GM18502 (cell line): Measurements from ENCODE around the gene MYRFL.

Experiments used
- ATAC-seq: cut with Tn5 transposase; IDR thresholded peaks from one replicate; pipeline ENCODE4 v1.9.1; 2021; ENCODE audit warnings: mild to moderate bottlenecking; ENCODE audit not compliant: unreplicated experiment, poor library complexity

The MYRFL gene

DNA sequence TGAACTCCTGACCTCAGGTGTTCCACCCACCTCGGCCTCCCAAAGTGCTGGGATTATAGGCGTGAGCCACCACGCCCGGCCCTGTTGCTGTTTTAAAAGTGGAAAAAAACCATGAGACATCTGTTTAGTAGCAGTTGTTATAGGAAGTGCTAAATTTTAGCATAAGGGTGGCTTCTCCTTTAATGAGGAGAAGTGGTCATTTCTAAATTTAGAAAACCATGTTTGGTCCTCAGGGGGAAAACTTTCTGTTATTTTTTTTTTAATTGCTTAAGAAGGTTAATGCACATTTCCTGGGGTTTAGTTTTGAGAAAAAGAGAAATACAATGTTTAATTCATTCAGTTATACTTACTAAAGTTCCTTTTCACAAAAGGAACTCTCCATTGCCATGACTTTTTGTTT, 102.1 kb downstream of the MYRFL start:
- no peak for ATAC-seq

- no peak for ATAC-seq
These were observed 104.1 kb downstream of the MYRFL start for GRCh38 chr12:69929125-69929524.

DNA sequence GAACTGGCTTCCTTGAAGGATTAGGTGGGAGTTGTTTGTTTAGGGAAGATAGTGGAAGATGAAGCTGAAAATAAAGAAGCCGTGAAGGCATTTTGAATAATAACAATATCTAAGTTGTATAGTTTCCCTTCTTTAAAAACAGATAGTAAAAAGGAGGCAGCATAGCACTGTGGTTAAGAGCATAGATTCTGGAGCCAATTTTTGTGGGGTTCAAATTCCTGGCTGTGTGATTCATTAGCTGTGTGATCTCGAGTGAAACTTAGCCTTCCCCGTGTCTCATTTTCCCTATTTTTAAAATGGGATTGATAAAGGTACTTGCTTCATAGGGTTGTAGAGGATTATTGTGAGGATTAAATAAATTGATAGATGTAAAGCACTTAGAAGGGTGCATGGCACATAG, 104.5 kb downstream of the MYRFL start:
- no peak for ATAC-seq

- ATAC-seq, result no peak
These were observed 106.5 kb downstream of the MYRFL start for GRCh38 chr12:69931569-69931968.

DNA sequence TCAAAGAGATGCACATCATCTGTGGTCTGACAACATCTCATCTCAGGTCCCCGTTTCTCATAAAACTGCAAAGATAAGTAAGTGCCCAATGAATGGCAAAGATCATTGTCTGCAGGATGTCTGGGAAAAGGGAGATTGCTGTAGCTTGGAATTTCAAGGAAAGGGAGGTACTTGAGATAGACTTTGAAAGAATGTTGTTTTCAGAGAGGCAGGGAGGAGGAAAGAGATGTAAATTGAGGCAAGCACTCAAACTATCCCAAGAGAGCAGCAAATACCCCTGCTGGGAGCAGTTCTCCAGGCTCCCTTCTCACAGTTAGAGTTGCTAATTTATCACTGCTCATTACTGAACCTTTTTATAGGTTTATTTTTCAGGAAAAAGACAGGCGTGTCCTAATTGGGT, 107.1 kb downstream of the MYRFL start:
- no peak for ATAC-seq

- peak; percentile 73 for ATAC-seq
These were observed 107.9 kb downstream of the MYRFL start for GRCh38 chr12:69932676-69933552.

GRCh38 chr12:69934011-69934410, 109.0 kb downstream of the MYRFL start:
- no peak for ATAC-seq

DNA sequence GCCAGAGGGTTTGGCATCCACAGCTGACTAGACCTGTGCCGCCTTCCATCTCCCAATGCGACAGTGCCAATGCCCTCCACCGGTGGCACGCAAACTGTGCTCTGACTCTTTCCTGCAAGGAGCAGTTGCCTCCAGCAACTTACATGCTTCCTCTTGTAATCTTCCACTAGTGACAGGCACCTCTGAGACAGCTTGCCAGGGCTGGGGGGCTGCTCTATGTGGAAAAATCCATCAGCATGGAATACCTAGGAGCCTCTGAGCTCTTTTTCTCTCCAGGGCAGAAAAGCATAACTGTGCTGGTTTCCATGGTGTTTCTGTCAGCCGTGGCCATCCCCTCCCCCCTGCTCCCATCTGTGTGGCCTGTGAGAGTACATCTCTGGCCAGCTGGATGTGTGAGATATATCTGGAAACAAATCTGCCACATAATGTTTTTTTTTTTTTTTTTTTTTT, 110.6 kb downstream of the MYRFL start:
- ATAC-seq, result no peak

DNA sequence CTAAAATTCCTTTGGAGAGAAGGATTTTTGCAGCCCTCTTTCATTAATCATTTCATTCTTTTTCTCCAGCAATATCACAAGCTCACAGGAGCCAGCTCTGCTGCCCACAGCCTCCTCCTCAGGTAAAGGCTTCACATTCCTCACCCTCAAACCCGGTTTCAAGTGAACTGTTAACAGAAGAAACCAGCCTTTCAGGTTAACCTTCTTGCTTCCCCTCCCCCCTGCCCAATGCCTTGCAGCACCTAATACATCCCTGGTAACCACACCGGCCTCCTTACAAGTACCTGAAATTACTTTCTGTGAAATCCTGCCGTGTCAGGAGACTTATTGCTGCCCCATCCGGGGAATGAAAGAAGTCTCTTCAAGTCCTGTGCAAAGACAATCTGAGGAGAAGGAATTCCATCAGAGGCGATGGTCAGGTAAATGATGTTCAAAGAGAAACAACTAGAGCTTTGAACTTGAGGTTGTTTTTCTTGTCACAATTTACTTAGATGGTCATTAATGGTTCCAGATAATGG, 111.2 kb downstream of the MYRFL start:
- ATAC-seq, result no peak

DNA sequence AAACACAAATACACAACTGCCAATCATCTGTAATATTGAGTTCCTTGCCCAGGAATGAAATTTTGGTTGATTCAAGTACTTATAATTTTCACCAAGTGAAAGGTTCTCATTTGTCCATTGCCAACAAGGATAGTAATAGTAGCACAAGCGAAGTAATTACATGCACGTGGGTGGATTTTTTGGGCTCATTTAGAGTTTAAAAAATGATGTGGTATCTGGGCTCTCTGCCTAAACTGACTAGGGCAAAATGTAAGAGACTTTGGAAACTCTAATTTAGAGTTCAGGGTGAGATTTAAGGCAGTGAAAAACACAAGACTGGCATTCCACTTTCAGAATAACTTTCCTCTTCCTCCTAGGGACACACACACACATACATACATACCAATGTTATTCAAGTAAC, 111.7 kb downstream of the MYRFL start:
- no peak for ATAC-seq

DNA sequence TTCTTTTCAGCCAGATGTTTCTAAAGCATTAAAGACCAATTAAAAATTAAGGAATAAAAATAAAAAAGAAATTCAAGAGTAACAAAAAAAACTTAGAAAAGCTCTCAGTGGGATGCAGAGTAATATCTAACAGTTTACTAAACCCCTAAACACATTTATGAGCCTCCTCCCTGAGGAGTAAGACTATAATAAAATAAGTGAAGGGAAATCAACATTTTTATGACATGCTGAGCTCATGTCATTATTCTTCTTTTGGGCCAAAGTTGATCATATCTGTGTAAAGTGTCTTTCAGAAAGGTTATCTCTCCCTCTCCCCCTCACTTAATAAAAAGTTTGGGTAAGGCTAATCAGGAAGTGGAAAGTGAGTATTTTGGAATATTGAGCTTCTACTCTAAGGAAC, 122.1 kb downstream of the MYRFL start:
- ATAC-seq, result no peak

GRCh38 chr12:69947897-69948296, 122.9 kb downstream of the MYRFL start:
- no peak for ATAC-seq

DNA sequence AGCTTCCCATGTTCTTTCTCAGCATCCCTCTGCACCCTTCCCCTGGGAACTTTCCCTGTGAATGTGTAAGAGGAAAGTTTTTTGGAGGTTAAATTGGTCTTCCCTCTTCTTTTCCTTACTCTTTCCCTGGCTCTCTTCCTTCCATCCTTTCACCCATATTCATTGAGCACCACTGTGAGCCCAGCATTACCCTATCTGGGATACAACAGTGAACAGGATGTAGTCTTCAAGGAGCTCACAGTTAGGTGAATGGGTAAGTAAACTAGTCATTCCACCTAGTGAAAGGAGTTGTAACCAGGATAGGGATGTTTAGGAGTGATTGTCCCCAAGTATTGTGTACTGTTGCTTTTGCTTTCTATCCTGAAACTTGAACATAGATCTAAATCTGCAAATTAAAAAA, 123.8 kb downstream of the MYRFL start:
- ATAC-seq, result no peak

GRCh38 chr12:69949311-69950002, 124.4 kb downstream of the MYRFL start:
- ATAC-seq, result no peak

- ATAC-seq, result no peak
These were observed 126.1 kb downstream of the MYRFL start for GRCh38 chr12:69951108-69951507.

DNA sequence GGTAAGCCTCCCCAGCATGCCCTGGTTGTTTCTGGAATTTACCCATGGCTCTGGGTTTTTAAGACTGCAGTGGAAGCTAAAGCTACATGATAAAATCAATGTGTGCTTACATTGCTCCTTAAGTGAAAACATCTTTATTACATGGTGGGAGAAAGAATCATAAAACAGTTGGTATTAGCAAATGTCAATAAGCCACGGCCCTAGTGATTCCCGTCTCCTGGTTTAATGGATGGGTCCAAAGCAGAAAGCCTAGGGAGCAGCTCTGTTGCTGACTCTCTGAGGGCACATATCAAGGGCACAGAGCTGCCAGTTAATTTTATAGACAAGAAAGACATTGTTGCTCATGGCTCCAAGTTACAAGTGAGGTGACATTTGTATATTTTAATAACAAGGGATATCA, 127.9 kb downstream of the MYRFL start:
- no peak for ATAC-seq

DNA sequence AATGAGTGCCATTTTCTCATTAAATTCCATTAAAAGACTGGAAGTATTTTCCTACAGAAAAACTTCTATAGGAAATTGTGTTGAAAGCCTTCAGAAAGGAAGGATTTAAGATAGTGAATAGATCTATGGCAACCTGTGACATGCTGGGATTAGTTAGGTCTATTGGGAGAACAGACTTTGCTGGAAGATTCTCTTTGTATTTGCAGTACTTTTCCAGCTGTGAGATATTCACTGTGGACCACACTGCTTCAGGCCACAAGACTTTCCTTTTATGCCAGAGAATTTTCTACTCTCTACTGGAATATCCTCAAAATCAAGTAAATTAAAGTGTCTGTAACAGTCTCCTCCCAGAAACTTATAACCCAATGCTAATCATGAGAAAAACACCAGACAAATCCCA, 136.2 kb downstream of the MYRFL start:
- no peak for ATAC-seq

GRCh38 chr12:69966409-69966808, 141.4 kb downstream of the MYRFL start:
- no peak for ATAC-seq

GRCh38 chr12:69966839-69967238, 141.8 kb downstream of the MYRFL start:
- ATAC-seq, result no peak

- ATAC-seq, result no peak
These were observed 144.0 kb downstream of the MYRFL start for GRCh38 chr12:69969011-69969410.

GRCh38 chr12:69972136-69972535, 147.1 kb downstream of the MYRFL start:
- no peak for ATAC-seq
